GM12878 (cell line): ENCODE results near the gene DAAM1. TPM values are rescaled to one million over a fixed set of nuclear protein-coding genes. Genes with fewer than 3 reads are reported as not detected.

ENCODE experiments used
- ATAC-seq: fragments of 200-7000 bp; cut with Tn5 transposase; 3 replicates; pipeline ENCODE4 v1.9.1; 2020; ENCODE audit warnings: mild to moderate bottlenecking, moderate library complexity
- BruUV-seq: library from RNA; stranded (reverse); fragments of 400-500 nt; replicated peaks from 2 replicates; lab custom pipeline; 2021; lab: Mats Ljungman, UMichigan
- CTCF ChIA-PET: fragments of 300-600 bp; sonication (Branson Sonifier 250); formaldehyde crosslinking; extraction: SDS; loops from one replicate; lab custom pipeline; 2021; ENCODE audit warnings: inconsistent platforms; lab: Yijun Ruan, JAX
- POLR2A ChIA-PET: fragments of 350-600 bp; formaldehyde crosslinking; extraction: SDS; loops from one replicate; lab custom pipeline; 2021; ENCODE audit warnings: inconsistent platforms; lab: Charles Lee
- RAD21 ChIA-PET: fragments of 300-600 bp; sonication (Branson Sonifier 250); formaldehyde crosslinking; loops from one replicate; lab custom pipeline; 2023; ENCODE audit warnings: antibody characterized with exemption; ENCODE audit not compliant: unreplicated experiment; lab: Charles Lee
- SMC1A ChIA-PET: fragments of 300-600 bp; sonication (Branson Sonifier 250); formaldehyde crosslinking; loops from one replicate; lab custom pipeline; 2023; ENCODE audit not compliant: unreplicated experiment, uncharacterized antibody; lab: Charles Lee
- DNase-seq: peaks from one replicate; pipeline ENCODE4 v3.0.0-alpha.2; 2011; ENCODE audit warnings: low read depth, low spot score
- FAIRE-seq: peaks from 3 replicates; lab custom pipeline; 2011; peaks lifted over from hg19 to GRCh38; lab: Jason Lieb, UNC
- H2AFZ ChIP-seq: 2 replicates; pipeline ENCODE4 v1.6.0; 2011; ENCODE audit warnings: low read depth, low read length, control low read depth; ENCODE audit not compliant: control insufficient read depth
- H3K27ac ChIP-seq: 2 replicates; pipeline ENCODE4 v1.5.1; 2011; ENCODE audit warnings: control low read depth; ENCODE audit not compliant: control insufficient read depth, insufficient read depth
- H3K27me3 ChIP-seq, 2 experiments: replicated peaks in 1 of 2; 2 replicates each; pipeline versions ENCODE4 v1.6.0 to v1.6.1; 2011; ENCODE audit warnings: low read length in 1 of 2; ENCODE audit not compliant: control insufficient read depth in 2 of 2, insufficient read depth in 2 of 2
- H3K36me3 ChIP-seq, 2 experiments: 2 replicates each; pipeline ENCODE4 v1.5.1; 2011; ENCODE audit warnings: low read length in 1 of 2; ENCODE audit not compliant: control insufficient read depth in 2 of 2, insufficient read depth in 2 of 2
- H3K4me1 ChIP-seq: 2 replicates; pipeline ENCODE4 v1.6.1; 2011; ENCODE audit warnings: mild to moderate bottlenecking, low read length, moderate library complexity, mixed read lengths; ENCODE audit not compliant: control insufficient read depth, insufficient read depth
- H3K4me2 ChIP-seq: 2 replicates; pipeline ENCODE4 v1.6.0; 2011; ENCODE audit warnings: control low read depth; ENCODE audit not compliant: control insufficient read depth, insufficient read depth
- H3K4me3 ChIP-seq: fragments of 200-600 bp; sonication (generic); 2 replicates; pipeline ENCODE4 v1.5.1; 2016
- H3K79me2 ChIP-seq: 2 replicates; pipeline ENCODE4 v1.6.0; 2011; ENCODE audit warnings: low read length; ENCODE audit not compliant: control insufficient read depth, insufficient read depth
- H3K9ac ChIP-seq: 2 replicates; pipeline ENCODE4 v1.8.0; 2011; ENCODE audit warnings: low read length, control low read depth, mixed read lengths; ENCODE audit not compliant: control insufficient read depth, insufficient read depth
- H3K9me3 ChIP-seq: replicated peaks from 3 replicates; pipeline ENCODE4 v1.5.1; 2011; ENCODE audit warnings: mild to moderate bottlenecking, low read length; ENCODE audit not compliant: control insufficient read depth, insufficient read depth
- H4K20me1 ChIP-seq: 2 replicates; pipeline ENCODE4 v1.6.0; 2011; ENCODE audit not compliant: control insufficient read depth, insufficient read depth
- GATAD2B ChIP-seq: fragments of 450-650 bp; conservative IDR thresholded peaks from 2 replicates; pipeline ENCODE4 v1.6.1; 2017; ENCODE audit warnings: low read depth, mild to moderate bottlenecking, moderate library complexity
- IKZF2 ChIP-seq, 2 experiments: fragments of 450-650 bp; IDR thresholded peaks; 2 replicates each; pipeline ENCODE4 v1.6.1; 2017; ENCODE audit warnings: mild to moderate bottlenecking in 2 of 2, moderate library complexity in 2 of 2
- MEF2A ChIP-seq: IDR thresholded peaks from 2 replicates; pipeline ENCODE4 v1.6.1; 2011; ENCODE audit warnings: low read depth, mild to moderate bottlenecking, low read length, moderate library complexity; ENCODE audit not compliant: insufficient read depth
- MTA2 ChIP-seq: fragments of 450-650 bp; IDR thresholded peaks from 2 replicates; pipeline ENCODE4 v1.6.1; 2016; ENCODE audit warnings: low read depth, mild to moderate bottlenecking, moderate library complexity
- NR2F1 ChIP-seq: fragments of 450-650 bp; conservative IDR thresholded peaks from 2 replicates; pipeline ENCODE4 v1.6.1; 2017; ENCODE audit warnings: mild to moderate bottlenecking
- RB1 ChIP-seq: fragments of 450-650 bp; formaldehyde crosslinking; IDR thresholded peaks from 2 replicates; pipeline ENCODE4 v1.6.1; 2017; ENCODE audit warnings: mild to moderate bottlenecking, borderline replicate concordance
- RBBP5 ChIP-seq: fragments of 200-600 bp; sonication (generic); conservative IDR thresholded peaks from 2 replicates; pipeline ENCODE4 v1.6.1; 2016
- SKIL ChIP-seq: fragments of 450-650 bp; IDR thresholded peaks from 2 replicates; pipeline ENCODE4 v1.6.1; 2017; ENCODE audit warnings: mild to moderate bottlenecking, low read depth, inconsistent platforms; ENCODE audit not compliant: poor library complexity, severe bottlenecking
- TCF12 ChIP-seq: IDR thresholded peaks from 2 replicates; pipeline ENCODE4 v1.6.1; 2011; ENCODE audit warnings: low read depth, mild to moderate bottlenecking, low read length
- ZNF217 ChIP-seq: fragments of 450-650 bp; IDR thresholded peaks from 2 replicates; pipeline ENCODE4 v1.6.1; 2017; ENCODE audit warnings: antibody characterized with exemption, mild to moderate bottlenecking
- WGBS: methylation state at CpG from one replicate; pipeline ENCODE4 v1.1.6; 2016; ENCODE audit warnings: low lambda C conversion rate; ENCODE audit not compliant: insufficient replicate concordance, insufficient coverage; ENCODE audit errors: missing lambda C conversion rate; 5-methylcytosine and 5-hydroxymethylcytosine counted together
- in situ Hi-C: fragments of 300-500 bp; cut with MboI; formaldehyde crosslinking; loops from 9 replicates; pipeline ENCODE4 v1.14.3; 2018; ENCODE audit warnings: mixed read lengths
- intact Hi-C: fragments of 100-400 bp; cut with micrococcal nuclease; formaldehyde crosslinking; loops from one replicate; pipeline ENCODE4 v1.14.2; 2022; ENCODE audit not compliant: unreplicated experiment
- polyA plus RNA-seq, 11 experiments: library from polyadenylated mRNA; depleted of rRNA in 4 of 11; unstranded in 6 of 11; stranded (reverse) in 5 of 11; fragments of >200 nt; fragmentation: Nextera tagmentation in 4 of 11; fragmentation: Illumina TruSeq in 1 of 11; extraction: Ambion mirVana in 4 of 11; extraction: Trizol in 1 of 11; gene quantifications; 1 replicate in 1 of 11; 2 replicates in 10 of 11; pipeline versions ENCODE4 v1.2.1 to v1.2.3, GENCODE V29; 2011 to 2016; ENCODE audit warnings: inconsistent platforms in 2 of 11, missing spikeins in 2 of 11, low read depth in 1 of 11
- total RNA-seq, 4 experiments: library from RNA; depleted of rRNA in 3 of 4; stranded (reverse); fragments of >200 nt in 3 of 4; fragmentation: Illumina TruSeq in 1 of 4; extraction: Trizol in 1 of 4; gene quantifications; 2 replicates each; pipeline versions ENCODE4 v1.2.1 to v1.2.3, GENCODE V29; 2013 to 2021
- TF ChIP-seq, protein P1 (sequence below): IDR thresholded peaks from 2 replicates; pipeline ENCODE4 v1.6.1; 2011; ENCODE audit warnings: borderline replicate concordance, low read depth, mild to moderate bottlenecking, moderate library complexity, mixed read lengths, low read length; ENCODE audit not compliant: insufficient read depth; ENCODE audit errors: extremely low read length

DAAM1 gene
- total and polyA plus RNA-seq, 10 of the 15 experiments (the other 5 are each of a cell fraction or from before 2014, with no cell fraction given), result 13.8 to 32.4 (median 24.2) TPM

GRCh38 chr14:59221568-59221967, 33.1 kb downstream of the DAAM1 start:
- ChIA-PET POLR2A (interaction anchor here (0.5 to 0.7 kb wide), 3 partner anchors 14 to 28 kb away, joined by 3 read pairs; no protein-coding TSS in a partner anchor), RAD21 (no interaction called here), CTCF (no interaction called here)
- in situ Hi-C loops, result no loop called here
- DNase-seq (no peak), ATAC-seq (no peak), FAIRE-seq (no peak)
- Histone ChIP-seq H3K4me2 (no peak overlapping the region), H3K9me3 (no peaks in the 10 kb centered on the region; the same call in 2 of the 3 replicates), H3K4me1 (no peaks in the 10 kb centered on the region), H3K9ac (no peak overlapping the region), H3K79me2 (peaks cover 2% of the 10 kb centered on the region), H3K27ac (no peak overlapping the region), H3K27me3 (no peaks in the 10 kb centered on the region), H2AFZ (no peak overlapping the region), H3K36me3 (peaks cover 0 to 1% of the 10 kb centered on the region in 2 experiments; a peak in 2 of 4 replicates), H3K4me3 (no peak overlapping the region)
- no TSS peak for BruUV-seq
- intact Hi-C loops, result no loop called here
- 78% methylated on average over 2 of the region's 2 CpGs for WGBS
- no peak for TF ChIP-seq IKZF2 (IDR thresholded peaks at IDR 0.05)
- no peak for TF ChIP-seq ZNF217
- no peak for TF ChIP-seq RBBP5
- TF ChIP-seq, protein P1, sequence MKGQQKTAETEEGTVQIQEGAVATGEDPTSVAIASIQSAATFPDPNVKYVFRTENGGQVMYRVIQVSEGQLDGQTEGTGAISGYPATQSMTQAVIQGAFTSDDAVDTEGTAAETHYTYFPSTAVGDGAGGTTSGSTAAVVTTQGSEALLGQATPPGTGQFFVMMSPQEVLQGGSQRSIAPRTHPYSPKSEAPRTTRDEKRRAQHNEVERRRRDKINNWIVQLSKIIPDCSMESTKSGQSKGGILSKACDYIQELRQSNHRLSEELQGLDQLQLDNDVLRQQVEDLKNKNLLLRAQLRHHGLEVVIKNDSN, result no peak
- TF ChIP-seq GATAD2B, result no peak
- TF ChIP-seq RB1, result no peak
- no peak for TF ChIP-seq MEF2A
- TF ChIP-seq TCF12, result no peak
- TF ChIP-seq NR2F1, result no peak
- no peak for TF ChIP-seq MTA2
- no peak for TF ChIP-seq SKIL
- TF ChIP-seq, all 136 proteins: peak for 0
- SMC1A ChIA-PET, result interaction anchor here (1.2 to 1.3 kb wide), 2 partner anchors 8 to 30 kb away, joined by 3 to 7 read pairs; no protein-coding TSS in a partner anchor
- no peaks in the 10 kb centered on the region; the same call in none of the 2 replicates for H4K20me1 ChIP-seq
